ENCODE data around the gene INPP5A.

Gene INPP5A

GRCh38 chr10:132556994-132557441, 19.4 kb downstream of the INPP5A start:
- Histone ChIP-seq H3K23ac (ENCODE audit: low read depth, low read length, poor library complexity) (no peak overlapping the region), H2BK5ac (ENCODE audit: low read length) (no peak overlapping the region), H2AFZ (ENCODE audit: low read length) (no peak overlapping the region), H4K91ac (ENCODE audit: low read depth, low read length, poor library complexity) (no peak overlapping the region), H3K36me3 (replicated peaks in 1 of 2; ENCODE audit: control insufficient read depth in 2 of 2, insufficient read depth in 2 of 2, low read length in 2 of 2) (peaks cover 0 to 2% of the 10 kb centered on the region in 2 donors), H3K4me3 (ENCODE audit: low read length in 2 of 2) (no peak overlapping the region), H3K27ac (replicated peaks; ENCODE audit: low read length) (no peak overlapping the region), H3K9me3 (replicated peaks in 1 of 2; ENCODE audit: control insufficient read depth in 2 of 2, insufficient read depth in 1 of 2, low read depth in 1 of 2, low read length in 2 of 2) (peaks cover 5% of the 10 kb centered on the region in 2 donors), H3K4me2 (ENCODE audit: insufficient read depth, low read length, poor library complexity, severe bottlenecking) (no peak overlapping the region), H3K79me1 (ENCODE audit: low read depth, low read length) (peaks cover 19% of the 10 kb centered on the region), H3K4me1 (ENCODE audit: control insufficient read depth in 2 of 2, insufficient read depth in 1 of 2, low read depth in 1 of 2, low read length in 2 of 2) (peaks cover 0 to 2% of the 10 kb centered on the region in 2 donors), H2BK12ac (ENCODE audit: low read length) (no peak overlapping the region), H3K9ac (ENCODE audit: low read depth, low read length, poor library complexity) (no peak overlapping the region), H3K18ac (ENCODE audit: low read length) (no peak overlapping the region), H3K4ac (ENCODE audit: low read length) (no peak overlapping the region), H2AK5ac (ENCODE audit: low read depth, low read length) (no peak overlapping the region), H3K14ac (ENCODE audit: low read length) (no peak overlapping the region), H4K8ac (ENCODE audit: low read depth, low read length) (no peak overlapping the region), H3K27me3 (ENCODE audit: control insufficient read depth in 3 of 3, insufficient read depth in 3 of 3, low read depth in 1 of 3, low read length in 3 of 3) (no peaks in the 10 kb centered on the region), H2BK120ac (ENCODE audit: low read depth, low read length) (no peak overlapping the region), H2BK15ac (ENCODE audit: low read length) (no peak overlapping the region)
- no CpG with 5 or more reads among the region's 18 CpGs for WGBS, 2 donors (ENCODE audit: extremely low coverage in 2 of 2, insufficient read length in 2 of 2, insufficient replicate concordance in 1 of 2)
- DNase-seq (ENCODE audit: low spot score), result no peak

- peaks cover 5 to 8% of the 10 kb centered on the region in 2 donors for H3K9me3 ChIP-seq (replicated peaks in 1 of 2; ENCODE audit: control insufficient read depth in 2 of 2, insufficient read depth in 1 of 2, low read depth in 1 of 2, low read length in 2 of 2)
- peak overlapping the region; percentile 31 for H3K23ac ChIP-seq (ENCODE audit: low read depth, low read length, poor library complexity)
- peaks cover 0 to 2% of the 10 kb centered on the region in 2 donors for H3K4me1 ChIP-seq (ENCODE audit: control insufficient read depth in 2 of 2, insufficient read depth in 1 of 2, low read depth in 1 of 2, low read length in 2 of 2)
- peaks cover 21% of the 10 kb centered on the region for H3K79me1 ChIP-seq (ENCODE audit: low read depth, low read length)
- no peak overlapping the region for H2BK15ac ChIP-seq (ENCODE audit: low read length)
- H4K91ac ChIP-seq (ENCODE audit: low read depth, low read length, poor library complexity), result no peak overlapping the region
- peaks cover 0 to 2% of the 10 kb centered on the region in 2 donors for H3K36me3 ChIP-seq (replicated peaks in 1 of 2; ENCODE audit: control insufficient read depth in 2 of 2, insufficient read depth in 2 of 2, low read length in 2 of 2)
- H2AK5ac ChIP-seq (ENCODE audit: low read depth, low read length), result no peak overlapping the region
- peak overlapping the region; percentile 17 for H4K8ac ChIP-seq (ENCODE audit: low read depth, low read length)
- H3K27me3 ChIP-seq (ENCODE audit: control insufficient read depth in 3 of 3, insufficient read depth in 3 of 3, low read depth in 1 of 3, low read length in 3 of 3), result no peaks in the 10 kb centered on the region
- peak overlapping the region; percentile 2 for H3K4me2 ChIP-seq (ENCODE audit: insufficient read depth, low read length, poor library complexity, severe bottlenecking)
- peak overlapping the region; percentile 10 for H3K4ac ChIP-seq (ENCODE audit: low read length)
- H3K4me3 ChIP-seq (ENCODE audit: low read length in 2 of 2), result no peak overlapping the region
- H3K18ac ChIP-seq (ENCODE audit: low read length), result peak overlapping the region; percentile 65
- peak overlapping the region; percentile 35 for H2BK5ac ChIP-seq (ENCODE audit: low read length)
- H2BK12ac ChIP-seq (ENCODE audit: low read length), result no peak overlapping the region
- H2AFZ ChIP-seq (ENCODE audit: low read length), result no peak overlapping the region
- no peak overlapping the region for H3K9ac ChIP-seq (ENCODE audit: low read depth, low read length, poor library complexity)
- no peak for DNase-seq (ENCODE audit: low spot score)
- H3K14ac ChIP-seq (ENCODE audit: low read length), result peak overlapping the region; percentile 38
- H2BK120ac ChIP-seq (ENCODE audit: low read depth, low read length), result no peak overlapping the region
- H3K27ac ChIP-seq (replicated peaks; ENCODE audit: low read length), result no peak overlapping the region
- WGBS, 2 donors (ENCODE audit: extremely low coverage in 2 of 2, insufficient read length in 2 of 2, insufficient replicate concordance in 1 of 2), result no CpG with 5 or more reads among the region's 33 CpGs
Measured at GRCh38 chr10:132557696-132558515, 20.3 kb downstream of the INPP5A start.

- H2BK12ac ChIP-seq (ENCODE audit: low read length), result peak overlapping the region; percentile 68
- peak overlapping the region; percentile 65 for H3K18ac ChIP-seq (ENCODE audit: low read length)
- H2BK120ac ChIP-seq (ENCODE audit: low read depth, low read length), result no peak overlapping the region
- WGBS, 2 donors (ENCODE audit: extremely low coverage in 2 of 2, insufficient read length in 2 of 2, insufficient replicate concordance in 1 of 2), result no CpG with 5 or more reads among the region's 32 CpGs
- H3K27ac ChIP-seq (replicated peaks; ENCODE audit: low read length), result no peak overlapping the region
- H2AFZ ChIP-seq (ENCODE audit: low read length), result no peak overlapping the region
- DNase-seq (ENCODE audit: low spot score), result no peak
- no peaks in the 10 kb centered on the region for H3K27me3 ChIP-seq (ENCODE audit: control insufficient read depth in 3 of 3, insufficient read depth in 3 of 3, low read depth in 1 of 3, low read length in 3 of 3)
- peak overlapping the region; percentile 24 for H4K91ac ChIP-seq (ENCODE audit: low read depth, low read length, poor library complexity)
- H2AK5ac ChIP-seq (ENCODE audit: low read depth, low read length), result no peak overlapping the region
- H3K23ac ChIP-seq (ENCODE audit: low read depth, low read length, poor library complexity), result peak overlapping the region; percentile 40
- peak overlapping the region; percentile 10 for H3K4ac ChIP-seq (ENCODE audit: low read length)
- peaks cover 5 to 8% of the 10 kb centered on the region in 2 donors for H3K9me3 ChIP-seq (replicated peaks in 1 of 2; ENCODE audit: control insufficient read depth in 2 of 2, insufficient read depth in 1 of 2, low read depth in 1 of 2, low read length in 2 of 2)
- H3K14ac ChIP-seq (ENCODE audit: low read length), result peak overlapping the region; percentile 38
- H3K36me3 ChIP-seq (replicated peaks in 1 of 2; ENCODE audit: control insufficient read depth in 2 of 2, insufficient read depth in 2 of 2, low read length in 2 of 2), result peaks cover 0 to 2% of the 10 kb centered on the region in 2 donors
- peaks cover 0 to 2% of the 10 kb centered on the region in 2 donors for H3K4me1 ChIP-seq (ENCODE audit: control insufficient read depth in 2 of 2, insufficient read depth in 1 of 2, low read depth in 1 of 2, low read length in 2 of 2)
- H2BK5ac ChIP-seq (ENCODE audit: low read length), result peak overlapping the region; percentile 35
- H3K4me2 ChIP-seq (ENCODE audit: insufficient read depth, low read length, poor library complexity, severe bottlenecking), result no peak overlapping the region
- H3K4me3 ChIP-seq (ENCODE audit: low read length in 2 of 2), result no peak overlapping the region
- H2BK15ac ChIP-seq (ENCODE audit: low read length), result peak overlapping the region; percentile 22
- no peak overlapping the region for H3K9ac ChIP-seq (ENCODE audit: low read depth, low read length, poor library complexity)
- no peak overlapping the region for H4K8ac ChIP-seq (ENCODE audit: low read depth, low read length)
- H3K79me1 ChIP-seq (ENCODE audit: low read depth, low read length), result peaks cover 21% of the 10 kb centered on the region
Measured at GRCh38 chr10:132558516-132559413, 21.2 kb downstream of the INPP5A start.

Measured in neuronal stem cell (in vitro differentiated cells).